Adrenal gland (tissue), 12 donors: ENCODE results near the gene PEG3. TPM values are rescaled to one million over a fixed set of nuclear protein-coding genes. Genes with fewer than 3 reads are reported as not detected.

Source experiments
- DNase-seq, 7 donors: peaks; one replicate each; pipeline ENCODE4 v3.0.0-alpha.2; 2019 to 2020
- H3K27ac ChIP-seq, 5 donors: fragments of 200-600 bp; sonication (generic) in 4 of 5; 1 replicate in 3 of 5; 2 replicates in 2 of 5; pipeline versions ENCODE4 v1.5.1 to v1.8.0; 2016 to 2020; ENCODE audit warnings: mild to moderate bottlenecking in 1 of 5
- H3K27me3 ChIP-seq: fragments of 200-600 bp; 2 replicates; pipeline ENCODE4 v1.8.0; 2021
- H3K36me3 ChIP-seq, 2 donors: fragments of 200-600 bp; replicated peaks in 1 of 2; 1 replicate in 1 of 2; 2 replicates in 1 of 2; pipeline versions ENCODE4 v1.5.1 to v1.8.0; 2018 to 2022
- H3K4me1 ChIP-seq, 2 donors: fragments of 200-600 bp; replicated peaks in 1 of 2; 1 replicate in 1 of 2; 2 replicates in 1 of 2; pipeline versions ENCODE4 v1.5.1 to v1.8.0; 2018 to 2021
- H3K4me3 ChIP-seq, 4 donors: fragments of 200-600 bp; sonication (generic) in 3 of 4; one replicate each; pipeline ENCODE4 v1.5.1; 2016 to 2018
- H3K9me3 ChIP-seq, 3 donors: fragments of 200-600 bp; sonication (generic) in 1 of 3; replicated peaks in 1 of 3; 1 replicate in 2 of 3; 2 replicates in 1 of 3; pipeline versions ENCODE4 v1.5.1 to v1.8.0; 2016 to 2021
- CTCF ChIP-seq, 6 experiments: fragments of 450-650 bp in 4 of 6; fragments of 200-600 bp in 2 of 6; sonication (generic) in 1 of 6; IDR thresholded peaks; 1 replicate in 5 of 6; 2 replicates in 1 of 6; pipeline versions ENCODE4 v1.5.1 to v1.8.0; 2016 to 2021; ENCODE audit warnings: antibody characterized with exemption in 6 of 6, mild to moderate bottlenecking in 2 of 6, moderate library complexity in 1 of 6
- POLR2A ChIP-seq, 2 donors: fragments of 450-650 bp; IDR thresholded peaks; one replicate each; pipeline ENCODE4 v1.6.1; 2017; ENCODE audit warnings: antibody characterized with exemption in 2 of 2, mild to moderate bottlenecking in 2 of 2, moderate library complexity in 1 of 2
- WGBS, 4 donors: extraction: QIAGEN DNeasy Blood & Tissue Kit in 2 of 4; methylation state at CpG; one replicate each; pipeline versions ENCODE4 v1.1.5 to v1.1.7; 2013 to 2017; 5-methylcytosine and 5-hydroxymethylcytosine counted together
- intact Hi-C, 2 donors: fragments of 100-400 bp; cut with DNase I; formaldehyde crosslinking; loops; one replicate each; pipeline versions ENCODE4 v1.14.1 to v1.15.0; 2022 to 2023
- polyA plus RNA-seq, 3 donors: library from polyadenylated mRNA; stranded (reverse); fragments of 200-250 nt in 2 of 3; fragments of 350-450 nt in 1 of 3; fragmentation: Illumina TruSeq in 1 of 3; extraction: RNeasy Lipid Tissue Mini Kit (QIAGEN cat#74804) in 1 of 3; gene quantifications; one replicate each; pipeline ENCODE4 v1.2.3, GENCODE V29; 2013 to 2014
- total RNA-seq, 9 donors: library from RNA; depleted of rRNA in 4 of 9; stranded (reverse); fragments of >200 nt in 4 of 9; fragments of 120-200 nt in 1 of 9; fragmentation: NEBNext Ultra II Directional in 1 of 9; extraction: Animal tissue kit (Norgen Biotek cat#: 25700) in 1 of 9; gene quantifications; one replicate each; pipeline versions ENCODE4 v1.1.0 to v1.2.4, GENCODE V29; 2013 to 2023
- donor health status: healthy with polysubstance abuse.
- donor health status: Bipolar disorder and iron deficiency.
- donor health status: DM: yes; HTN: yes; CAD: no.
- donor health status: DM: no; HTN: no; CAD: no.
- donor health status: DM: no; HTN: no; CAD: no.
- donor health status: DM: yes; HTN: yes; CAD: no.

PEG3 gene
- total and polyA plus RNA-seq, 12 donors, result 17.3 to 743 (median 235) TPM

- no peak for DNase-seq
- 78 to 88% (median 84%) methylated on average over 12 of the region's 12 CpGs for WGBS, 4 donors
- H3K27me3 ChIP-seq, result no peaks in the 10 kb centered on the region
- no peak for TF ChIP-seq CTCF (IDR thresholded peaks at IDR 0.05)
- no peak for TF ChIP-seq POLR2A (IDR thresholded peaks at IDR 0.05)
- H3K4me3 ChIP-seq, result no peak overlapping the region
- peaks cover 0 to 3% of the 10 kb centered on the region in 2 donors for H3K4me1 ChIP-seq
- H3K36me3 ChIP-seq, result peaks cover 0 to 53% of the 10 kb centered on the region in 2 donors
- H3K9me3 ChIP-seq, result no peaks in the 10 kb centered on the region
- intact Hi-C loops, result no loop called here
- no peak overlapping the region for H3K27ac ChIP-seq
These were observed 17.1 kb downstream of the PEG3 start for GRCh38 chr19:56823417-56823816.

- 85 to 95% (median 93%) methylated on average over 5 of the region's 5 CpGs for WGBS, 4 donors
- DNase-seq, result no peak
- no peak overlapping the region for H3K27ac ChIP-seq
- intact Hi-C loops, result no loop called here
- TF ChIP-seq CTCF (IDR thresholded peaks at IDR 0.05) (no peak), POLR2A (IDR thresholded peaks at IDR 0.05) (no peak)
- no peak overlapping the region for H3K4me3 ChIP-seq
- peaks cover 0 to 60% of the 10 kb centered on the region in 2 donors for H3K36me3 ChIP-seq
- H3K9me3 ChIP-seq, result no peaks in the 10 kb centered on the region
- no peaks in the 10 kb centered on the region for H3K27me3 ChIP-seq
- H3K4me1 ChIP-seq, result peaks cover 0 to 3% of the 10 kb centered on the region in 2 donors
These were observed 17.8 kb downstream of the PEG3 start for GRCh38 chr19:56822755-56823154.

DNA sequence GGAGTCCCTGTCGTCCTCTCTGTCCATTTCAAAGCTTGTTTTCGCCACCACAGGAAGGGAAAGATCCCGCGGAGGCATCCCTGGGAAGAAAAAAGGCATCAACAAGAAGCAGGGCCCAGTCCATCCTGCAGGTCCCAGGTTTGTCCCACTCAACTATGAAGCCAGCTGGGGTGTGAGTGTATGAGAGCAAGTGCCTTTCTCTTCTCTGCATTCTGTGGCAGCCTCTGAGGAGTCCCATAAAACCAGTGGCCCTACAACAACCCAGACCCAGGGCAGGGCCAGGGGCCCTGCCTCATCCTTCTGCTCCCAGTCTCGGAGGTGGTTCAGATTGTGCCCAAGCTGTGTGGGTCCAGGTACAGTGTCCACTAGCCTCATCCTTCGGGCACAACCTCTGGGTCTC lies 18.9 kb downstream of the PEG3 start:
- TF ChIP-seq CTCF (IDR thresholded peaks at IDR 0.05) (no peak), POLR2A (IDR thresholded peaks at IDR 0.05) (no peak)
- DNase-seq, result no peak

GRCh38 chr19:56821209-56821608 lies 19.3 kb downstream of the PEG3 start:
- Histone ChIP-seq H3K36me3 (peaks cover 0 to 71% of the 10 kb centered on the region in 2 donors), H3K27ac (no peak overlapping the region), H3K4me3 (no peak overlapping the region), H3K4me1 (no peaks in the 10 kb centered on the region), H3K9me3 (no peaks in the 10 kb centered on the region), H3K27me3 (no peaks in the 10 kb centered on the region)
- WGBS, 4 donors, result 65 to 88% (median 82%) methylated on average over 5 of the region's 5 CpGs
- TF ChIP-seq CTCF (IDR thresholded peaks at IDR 0.05), result no peak
- TF ChIP-seq POLR2A (IDR thresholded peaks at IDR 0.05), result no peak
- DNase-seq, result no peak
- intact Hi-C loops, result no loop called here

More for the DNA sequence above, 18.9 kb downstream of the PEG3 start:
- H3K9me3 ChIP-seq, result no peaks in the 10 kb centered on the region
- H3K36me3 ChIP-seq, result peaks cover 0 to 71% of the 10 kb centered on the region in 2 donors
- intact Hi-C loops, result no loop called here
- no peaks in the 10 kb centered on the region for H3K4me1 ChIP-seq
- H3K27ac ChIP-seq, result no peak overlapping the region
- no peak overlapping the region for H3K4me3 ChIP-seq
- H3K27me3 ChIP-seq, result no peaks in the 10 kb centered on the region
- 80 to 90% (median 82%) methylated on average over 5 to 6 of the region's 6 CpGs for WGBS, 4 donors
